ENCODE results near the gene LRP1. TPM values are rescaled to one million over a fixed set of nuclear protein-coding genes. Genes with fewer than 3 reads are reported as not detected.

Gene LRP1
- total RNA-seq, 2 donors from 2014 or later: 107 to 123 TPM

- intact Hi-C loops (cut with DNase I): no loop called here
- no peak for TF ChIP-seq CTCF (IDR thresholded peaks at IDR 0.05)
- DNase-seq: peak; percentile 31
- Histone ChIP-seq H3K9ac (ENCODE audit: low read depth in 2 of 2, low read length in 2 of 2) (peak overlapping the region; percentile 64 to 87), H3K27me3 (no peaks in the 10 kb centered on the region), H3K9me3 (no peaks in the 10 kb centered on the region), H3K4me1 (peaks cover 5% of the 10 kb centered on the region), H3K4me3 (peak overlapping the region; percentile 86), H3K27ac (peak overlapping the region; percentile 99), H3K36me3 (no peaks in the 10 kb centered on the region)
Measured at GRCh38 chr12:57128519-57129247, 400 bp downstream of the LRP1 start.

- no peak for TF ChIP-seq CTCF (IDR thresholded peaks at IDR 0.05)
- Histone ChIP-seq H3K4me1 (peaks cover 5% of the 10 kb centered on the region), H3K9me3 (no peaks in the 10 kb centered on the region), H3K27ac (peak overlapping the region; percentile 99), H3K27me3 (no peaks in the 10 kb centered on the region), H3K4me3 (peak overlapping the region; percentile 86), H3K9ac (ENCODE audit: low read depth in 2 of 2, low read length in 2 of 2) (peak overlapping the region; percentile 64 to 87), H3K36me3 (no peaks in the 10 kb centered on the region)
- DNase-seq: peak; percentile 31
- intact Hi-C loops (cut with DNase I): no loop called here
Measured at GRCh38 chr12:57129321-57129842, 1.1 kb downstream of the LRP1 start.

GRCh38 chr12:57129889-57130288, 1.6 kb downstream of the LRP1 start:
- peak overlapping the region; percentile 64 to 87 for H3K9ac ChIP-seq (ENCODE audit: low read depth in 2 of 2, low read length in 2 of 2)
- H3K27ac ChIP-seq: peak overlapping the region; percentile 99
- no peaks in the 10 kb centered on the region for H3K27me3 ChIP-seq
- no peaks in the 10 kb centered on the region for H3K36me3 ChIP-seq
- H3K4me1 ChIP-seq: peaks cover 5% of the 10 kb centered on the region
- no peak for TF ChIP-seq CTCF (IDR thresholded peaks at IDR 0.05)
- intact Hi-C loops (cut with DNase I): no loop called here
- peak overlapping the region; percentile 86 for H3K4me3 ChIP-seq
- peak; percentile 30 for DNase-seq
- no peaks in the 10 kb centered on the region for H3K9me3 ChIP-seq

GRCh38 chr12:57130941-57131340, 2.7 kb downstream of the LRP1 start:
- Histone ChIP-seq H3K4me1 (peaks cover 5% of the 10 kb centered on the region), H3K36me3 (no peaks in the 10 kb centered on the region), H3K27me3 (no peaks in the 10 kb centered on the region), H3K27ac (peak overlapping the region; percentile 99), H3K4me3 (peak overlapping the region; percentile 86), H3K9me3 (no peaks in the 10 kb centered on the region), H3K9ac (ENCODE audit: low read depth in 2 of 2, low read length in 2 of 2) (peak overlapping the region in 1 of 2 donors; percentile 87)
- intact Hi-C loops (cut with DNase I): no loop called here
- no peak for TF ChIP-seq CTCF (IDR thresholded peaks at IDR 0.05)
- peak; percentile 17 for DNase-seq

- no peak overlapping the region for H3K4me3 ChIP-seq
- no peaks in the 10 kb centered on the region for H3K36me3 ChIP-seq
- H3K9ac ChIP-seq (ENCODE audit: low read depth in 2 of 2, low read length in 2 of 2): peak overlapping the region; percentile 39 to 87
- intact Hi-C loops (cut with DNase I): no loop called here
- no peaks in the 10 kb centered on the region for H3K9me3 ChIP-seq
- TF ChIP-seq CTCF (IDR thresholded peaks at IDR 0.05): no peak
- H3K4me1 ChIP-seq: no peaks in the 10 kb centered on the region
- no peak for DNase-seq
- H3K27ac ChIP-seq: peak overlapping the region; percentile 26
- no peaks in the 10 kb centered on the region for H3K27me3 ChIP-seq
Measured at GRCh38 chr12:57131896-57132744, 3.8 kb downstream of the LRP1 start.
